Measurements from ENCODE around the gene GPRC5C. TPM values are rescaled to one million over a fixed set of nuclear protein-coding genes. Genes with fewer than 3 reads are reported as not detected.

The GPRC5C gene
- total and polyA plus RNA-seq, 9 of the 15 experiments (the other 6 are each of a cell fraction or from before 2014, with no cell fraction given): 0.28 to 9.0 (median 4.1) TPM

- no peaks in the 10 kb centered on the region for H3K36me3 ChIP-seq (ENCODE audit: control insufficient read depth, insufficient read depth, low read length)
- ATAC-seq (no peak), DNase-seq (ENCODE audit: extremely low read depth in 1 of 4, low spot score in 3 of 4) (no peak), FAIRE-seq (peak; percentile 72)
- H3K27ac ChIP-seq (ENCODE audit: extremely low read depth, low read depth, low read length): no peak overlapping the region
- ChIA-PET POLR2A (no interaction called here), CTCF (ENCODE audit: low intra/inter-chr PET ratio) (no interaction called here)
- H4K20me1 ChIP-seq (replicated peaks; ENCODE audit: control insufficient read depth, insufficient read depth, low read length): no peaks in the 10 kb centered on the region
- no peak overlapping the region for H3K9ac ChIP-seq (ENCODE audit: insufficient read depth in 1 of 2, low read depth in 2 of 2, low read length in 2 of 2)
- 68% methylated on average over 7 of the region's 8 CpGs for WGBS (ENCODE audit: insufficient coverage, low coverage, missing lambda C conversion rate)
- no peaks in the 10 kb centered on the region for H3K79me2 ChIP-seq (ENCODE audit: control insufficient read depth, insufficient read depth, low read length)
- no peaks in the 10 kb centered on the region for H3K27me3 ChIP-seq (ENCODE audit: control insufficient read depth in 2 of 2, insufficient read depth in 2 of 2, low read length in 2 of 2)
- in situ Hi-C loops (cut with MboI) (no loop called here), intact Hi-C loops (cut with micrococcal nuclease) (no loop called here)
- TF ChIP-seq, protein P1, sequence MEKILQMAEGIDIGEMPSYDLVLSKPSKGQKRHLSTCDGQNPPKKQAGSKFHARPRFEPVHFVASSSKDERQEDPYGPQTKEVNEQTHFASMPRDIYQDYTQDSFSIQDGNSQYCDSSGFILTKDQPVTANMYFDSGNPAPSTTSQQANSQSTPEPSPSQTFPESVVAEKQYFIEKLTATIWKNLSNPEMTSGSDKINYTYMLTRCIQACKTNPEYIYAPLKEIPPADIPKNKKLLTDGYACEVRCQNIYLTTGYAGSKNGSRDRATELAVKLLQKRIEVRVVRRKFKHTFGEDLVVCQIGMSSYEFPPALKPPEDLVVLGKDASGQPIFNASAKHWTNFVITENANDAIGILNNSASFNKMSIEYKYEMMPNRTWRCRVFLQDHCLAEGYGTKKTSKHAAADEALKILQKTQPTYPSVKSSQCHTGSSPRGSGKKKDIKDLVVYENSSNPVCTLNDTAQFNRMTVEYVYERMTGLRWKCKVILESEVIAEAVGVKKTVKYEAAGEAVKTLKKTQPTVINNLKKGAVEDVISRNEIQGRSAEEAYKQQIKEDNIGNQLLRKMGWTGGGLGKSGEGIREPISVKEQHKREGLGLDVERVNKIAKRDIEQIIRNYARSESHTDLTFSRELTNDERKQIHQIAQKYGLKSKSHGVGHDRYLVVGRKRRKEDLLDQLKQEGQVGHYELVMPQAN (IDR thresholded peaks at IDR 0.05; ENCODE audit: borderline replicate concordance): no peak
- peak; percentile 99 for TF ChIP-seq ZBTB43 (CRISPR knock-in tag; IDR thresholded peaks at IDR 0.05)
- TF ChIP-seq KDM4B (IDR thresholded peaks at IDR 0.05; ENCODE audit: borderline replicate concordance in 2 of 2, low read depth in 1 of 2): peak in 1 of 2 experiments; percentile 42; a peak in 1 of 4 replicates
- peak; percentile 60; the same call in 1 of the 2 replicates for TF ChIP-seq MYNN (IDR thresholded peaks at IDR 0.05)
- no peak for TF ChIP-seq MYNN (CRISPR knock-in tag; IDR thresholded peaks at IDR 0.05)
- TF ChIP-seq HDGF (IDR thresholded peaks at IDR 0.05): no peak
- no peak for TF ChIP-seq ZNF507 (tag; conservative IDR thresholded peaks at IDR 0.05)
- H3K4me2 ChIP-seq (ENCODE audit: insufficient read depth, low read length): no peak overlapping the region
- no peak overlapping the region for H3K4me3 ChIP-seq
- H3K4me1 ChIP-seq (replicated peaks in 1 of 2; ENCODE audit: control insufficient read depth in 2 of 2, insufficient read depth in 2 of 2, low read length in 2 of 2): peaks cover 25 to 27% of the 10 kb centered on the region in 2 experiments
- no TSS peak for BruUV-seq (replicated peaks)
- no peaks in the 10 kb centered on the region; the same call in 1 of the 2 replicates for H3K9me3 ChIP-seq (replicated peaks; ENCODE audit: control insufficient read depth, insufficient read depth, low read depth, low read length)
- peak overlapping the region; percentile 83; the same call in 1 of the 2 replicates for H2AFZ ChIP-seq (ENCODE audit: low read depth, low read length)
- H3K9me1 ChIP-seq (ENCODE audit: control insufficient read depth, insufficient read depth, low read length): no peaks in the 10 kb centered on the region
These were observed 33.7 kb downstream of the GPRC5C start for GRCh38 chr17:74465378-74466110.
